OCI-LY1 (cell line): ENCODE measurements around the gene RBMS3.

Experiments
- H2AFZ ChIP-seq: fragments of 200-600 bp; sonication (generic), shearing (Covaris generic); 2 replicates; pipeline ENCODE4 v1.6.0; 2014; ENCODE audit warnings: antibody characterized with exemption, mild to moderate bottlenecking, low read length
- H3F3A ChIP-seq: fragments of 200-600 bp; sonication (generic), shearing (Covaris generic); 2 replicates; pipeline ENCODE4 v1.6.0; 2014; ENCODE audit warnings: mild to moderate bottlenecking, antibody characterized with exemption, low read length, moderate library complexity; ENCODE audit not compliant: insufficient read depth
- H3K27ac ChIP-seq: fragments of 200-600 bp; sonication (generic); 2 replicates; pipeline ENCODE4 v1.5.1; 2014; ENCODE audit warnings: low read length, mixed run types, mild to moderate bottlenecking, low read depth; ENCODE audit not compliant: poor library complexity, severe bottlenecking
- H3K27me3 ChIP-seq: fragments of 200-600 bp; sonication (generic); 2 replicates; pipeline ENCODE4 v1.6.0; 2014; ENCODE audit warnings: antibody characterized with exemption, mild to moderate bottlenecking, low read length, moderate library complexity; ENCODE audit not compliant: insufficient read depth
- H3K36me3 ChIP-seq: fragments of 200-600 bp; sonication (generic); 2 replicates; pipeline ENCODE4 v1.6.1; 2014; ENCODE audit warnings: mild to moderate bottlenecking, antibody characterized with exemption, low read length, moderate library complexity, mixed read lengths; ENCODE audit not compliant: insufficient read depth
- H3K4me1 ChIP-seq: fragments of 200-600 bp; sonication (generic); 2 replicates; pipeline ENCODE4 v1.5.1; 2014; ENCODE audit warnings: mild to moderate bottlenecking, low read length, moderate library complexity; ENCODE audit not compliant: insufficient read depth, severe bottlenecking
- H3K4me2 ChIP-seq: fragments of 200-600 bp; sonication (generic), shearing (Covaris generic); 2 replicates; pipeline ENCODE4 v1.6.1; 2014; ENCODE audit warnings: low read length
- H3K4me3 ChIP-seq: fragments of 200-600 bp; sonication (generic); 2 replicates; pipeline ENCODE4 v1.5.1; 2014; ENCODE audit warnings: low read length, low read depth, mild to moderate bottlenecking, mixed read lengths; ENCODE audit not compliant: poor library complexity, severe bottlenecking
- H3K79me2 ChIP-seq: fragments of 200-600 bp; shearing (Covaris generic); 2 replicates; pipeline ENCODE4 v1.6.1; 2016; ENCODE audit warnings: mixed run types, low read length, mixed read lengths; ENCODE audit not compliant: insufficient read depth
- H3K9ac ChIP-seq: fragments of 200-600 bp; sonication (generic), shearing (Covaris generic); 2 replicates; pipeline ENCODE4 v1.6.1; 2014; ENCODE audit warnings: mild to moderate bottlenecking, low read length, mixed read lengths
- H3K9me2 ChIP-seq: fragments of 200-600 bp; sonication (generic), shearing (Covaris generic); 2 replicates; pipeline ENCODE4 v1.6.1; 2014; ENCODE audit warnings: low read depth, mild to moderate bottlenecking, low read length, mixed read lengths
- H3K9me3 ChIP-seq: fragments of 200-600 bp; shearing (Covaris generic); 2 replicates; pipeline ENCODE4 v1.6.1; 2014; ENCODE audit warnings: low read length, mixed read lengths
- H4K20me1 ChIP-seq: fragments of 200-600 bp; sonication (generic), shearing (Covaris generic); 2 replicates; pipeline ENCODE4 v1.6.0; 2016; ENCODE audit warnings: mild to moderate bottlenecking, low read length; ENCODE audit not compliant: insufficient read depth
- CTCF ChIP-seq: fragments of 200-600 bp; sonication (generic), shearing (Covaris generic); IDR thresholded peaks from 2 replicates; pipeline ENCODE4 v1.5.1; 2017; ENCODE audit warnings: mild to moderate bottlenecking, antibody characterized with exemption, low read length, moderate library complexity, mixed read lengths
- EZH2 ChIP-seq: fragments of 200-600 bp; sonication (generic), shearing (Covaris generic); IDR thresholded peaks from 2 replicates; pipeline ENCODE4 v1.8.0; 2017; ENCODE audit warnings: borderline replicate concordance, mixed run types, mild to moderate bottlenecking, antibody characterized with exemption, low read length, moderate library complexity, mixed read lengths

The RBMS3 gene

GRCh38 chr3:29514912-29515311 is 234.0 kb downstream of the RBMS3 start:
- Histone ChIP-seq H3K9me3 (no peaks in the 10 kb centered on the region; the same call in 1 of the 2 replicates), H3K27ac (no peak overlapping the region), H3K27me3 (no peaks in the 10 kb centered on the region), H2AFZ (no peak overlapping the region), H3K36me3 (no peaks in the 10 kb centered on the region; the same call in 1 of the 2 replicates), H4K20me1 (no peaks in the 10 kb centered on the region), H3K4me3 (no peak overlapping the region), H3K9me2 (no peaks in the 10 kb centered on the region), H3K79me2 (no peaks in the 10 kb centered on the region), H3K4me2 (no peak overlapping the region; the same call in 1 of the 2 replicates), H3K4me1 (peaks cover 70% of the 10 kb centered on the region), H3F3A (no peaks in the 10 kb centered on the region), H3K9ac (no peak overlapping the region)
- TF ChIP-seq CTCF (no peak), EZH2 (no peak)

GRCh38 chr3:29515451-29515850 is 234.6 kb downstream of the RBMS3 start:
- Histone ChIP-seq H3K4me3 (no peak overlapping the region), H3K9ac (no peak overlapping the region), H2AFZ (no peak overlapping the region), H3K27ac (no peak overlapping the region), H3K27me3 (no peaks in the 10 kb centered on the region), H3K36me3 (no peaks in the 10 kb centered on the region; the same call in 1 of the 2 replicates), H4K20me1 (no peaks in the 10 kb centered on the region), H3K9me2 (no peaks in the 10 kb centered on the region), H3K9me3 (no peaks in the 10 kb centered on the region), H3K79me2 (no peaks in the 10 kb centered on the region), H3K4me1 (peaks cover 73% of the 10 kb centered on the region), H3F3A (no peaks in the 10 kb centered on the region), H3K4me2 (no peak overlapping the region; the same call in 1 of the 2 replicates)
- no peak for TF ChIP-seq CTCF
- no peak for TF ChIP-seq EZH2

- Histone ChIP-seq H3K9me2 (no peaks in the 10 kb centered on the region), H3K27ac (no peak overlapping the region), H3K9ac (no peak overlapping the region), H3K36me3 (no peaks in the 10 kb centered on the region; the same call in 1 of the 2 replicates), H3K79me2 (no peaks in the 10 kb centered on the region), H3F3A (no peaks in the 10 kb centered on the region), H2AFZ (no peak overlapping the region), H3K9me3 (no peaks in the 10 kb centered on the region), H3K27me3 (no peaks in the 10 kb centered on the region), H3K4me3 (no peak overlapping the region), H3K4me1 (peaks cover 78% of the 10 kb centered on the region), H4K20me1 (no peaks in the 10 kb centered on the region), H3K4me2 (no peak overlapping the region)
- TF ChIP-seq EZH2 = no peak
- TF ChIP-seq CTCF = no peak
These were observed 235.3 kb downstream of the RBMS3 start for GRCh38 chr3:29516164-29516563.
